ENCODE measurements around the gene DNAI7.

DNAI7 gene

GRCh38 chr12:25099010-25099409 is 96.0 kb downstream of the DNAI7 start:
- DNase-seq: no peak

GRCh38 chr12:25089738-25090137 is 105.2 kb downstream of the DNAI7 start:
- no peak for DNase-seq

- DNase-seq: no peak
Measured at GRCh38 chr12:25087596-25087995, 107.4 kb downstream of the DNAI7 start.

- DNase-seq: no peak
Measured at GRCh38 chr12:25084816-25085215, 110.1 kb downstream of the DNAI7 start.

- peak; percentile 6 for DNase-seq
Measured at GRCh38 chr12:25083211-25083610, 111.7 kb downstream of the DNAI7 start.

GRCh38 chr12:25082628-25083027 is 112.3 kb downstream of the DNAI7 start:
- no peak for DNase-seq

GRCh38 chr12:25079393-25079792 is 115.6 kb downstream of the DNAI7 start:
- no peak for DNase-seq

GRCh38 chr12:25074954-25075353 is 120.0 kb downstream of the DNAI7 start:
- no peak for DNase-seq

GRCh38 chr12:25074113-25074512 is 120.8 kb downstream of the DNAI7 start:
- no peak for DNase-seq

GRCh38 chr12:25072906-25073650 is 121.9 kb downstream of the DNAI7 start:
- no peak for DNase-seq

GRCh38 chr12:25071366-25071765 is 123.6 kb downstream of the DNAI7 start:
- no peak for DNase-seq

- no peak for DNase-seq
Measured at GRCh38 chr12:25069224-25069623, 125.7 kb downstream of the DNAI7 start.

- no peak for DNase-seq
Measured at GRCh38 chr12:25065035-25065434, 129.9 kb downstream of the DNAI7 start.

- no peak for DNase-seq
Measured at GRCh38 chr12:25063873-25064628, 130.9 kb downstream of the DNAI7 start.

- DNase-seq: no peak
Measured at GRCh38 chr12:25058658-25059058, 136.3 kb downstream of the DNAI7 start.
